GM19467 (cell line): ENCODE data around the gene KCNQ4.

Experiments used
- ATAC-seq: cut with Tn5 transposase; IDR thresholded peaks from one replicate; pipeline ENCODE4 v1.9.1; 2021; ENCODE audit warnings: mild to moderate bottlenecking, moderate library complexity; ENCODE audit not compliant: unreplicated experiment

The KCNQ4 gene

DNA sequence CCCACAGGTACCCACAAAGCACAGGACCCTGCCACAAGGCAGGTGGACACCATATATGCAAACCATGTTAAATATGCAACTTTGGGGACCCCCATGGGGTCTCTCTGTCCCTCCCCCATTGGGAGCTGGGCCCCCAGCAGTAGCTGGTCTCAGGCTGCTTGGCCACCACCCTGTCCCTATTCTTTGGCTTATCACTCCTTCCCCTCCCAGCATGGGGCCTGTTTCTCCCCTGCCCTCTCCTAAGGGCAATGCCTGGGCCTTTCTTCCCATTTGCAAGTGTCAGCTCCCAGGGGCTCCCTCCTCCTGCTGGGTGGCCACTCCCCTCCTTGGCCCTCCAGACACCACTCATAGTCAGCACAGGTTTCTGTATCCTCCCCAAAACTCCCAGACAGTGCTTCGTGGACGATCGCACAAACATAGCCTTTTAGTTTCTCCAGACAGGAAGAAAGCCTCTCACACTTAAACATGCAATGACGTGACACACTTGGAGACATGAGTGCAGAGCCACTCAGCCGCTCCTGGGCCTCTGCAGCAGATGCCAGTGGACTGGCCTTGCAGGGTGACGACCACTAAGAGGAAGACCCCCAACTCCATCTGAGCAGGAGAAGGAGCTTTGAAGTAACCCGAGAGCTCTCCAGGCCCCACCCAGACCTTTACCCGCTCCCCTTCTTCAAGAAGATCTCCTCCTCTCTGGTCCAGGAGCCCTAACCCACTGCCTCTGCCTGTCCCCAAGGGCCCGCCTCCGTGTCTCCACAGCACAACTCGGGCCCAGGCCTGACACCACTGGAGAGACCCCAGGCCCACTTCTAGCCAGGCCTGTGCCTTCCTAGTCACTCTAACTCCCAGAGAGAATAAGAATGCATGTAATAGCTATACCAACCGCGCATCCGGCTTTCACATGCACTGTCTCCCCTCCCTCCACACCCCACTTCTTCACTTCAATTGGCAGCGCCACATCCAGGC, 55.7 kb downstream of the KCNQ4 start:
- ATAC-seq = no peak

DNA sequence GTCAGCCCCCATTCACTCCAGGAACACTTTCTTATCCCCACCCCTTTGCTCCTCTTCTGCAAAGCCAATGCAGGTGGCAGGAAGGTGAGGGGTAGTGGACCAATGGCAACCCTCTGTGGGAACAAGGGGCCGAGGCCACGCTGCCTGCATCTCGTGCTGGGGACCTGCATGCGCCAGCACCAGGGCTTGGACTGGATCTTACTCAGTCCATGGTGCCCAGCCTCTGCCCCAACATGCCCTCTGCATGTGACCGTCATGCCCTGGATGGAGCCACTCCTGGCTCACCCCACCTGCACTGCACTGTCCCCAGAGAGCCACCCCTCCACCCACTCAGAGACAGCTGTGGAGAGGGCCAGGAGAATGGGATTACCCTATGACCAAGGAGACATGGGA, 56.4 kb downstream of the KCNQ4 start:
- no peak for ATAC-seq

- ATAC-seq = no peak
Measured at GRCh38 chr1:40840526-40841323, 57.1 kb downstream of the KCNQ4 start.

DNA sequence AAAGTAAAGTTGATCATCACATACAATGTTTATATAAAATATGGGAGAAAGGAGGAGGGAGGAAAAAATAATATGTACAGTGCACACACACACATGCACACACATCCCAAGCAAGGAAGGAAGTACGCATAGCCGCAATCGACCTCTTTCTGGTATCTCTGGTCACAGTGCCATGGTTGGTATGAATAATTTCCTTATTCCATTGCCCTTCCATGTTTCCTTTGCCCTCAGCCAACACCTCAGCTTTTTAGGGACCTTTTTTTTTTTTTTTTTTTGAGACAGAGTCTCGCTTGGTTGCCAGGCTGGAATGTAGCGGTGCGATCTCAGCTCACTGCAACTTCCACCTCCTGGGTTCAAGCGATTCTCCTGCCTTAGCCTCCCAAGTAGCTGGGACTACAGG, 58.0 kb downstream of the KCNQ4 start:
- ATAC-seq = no peak

DNA sequence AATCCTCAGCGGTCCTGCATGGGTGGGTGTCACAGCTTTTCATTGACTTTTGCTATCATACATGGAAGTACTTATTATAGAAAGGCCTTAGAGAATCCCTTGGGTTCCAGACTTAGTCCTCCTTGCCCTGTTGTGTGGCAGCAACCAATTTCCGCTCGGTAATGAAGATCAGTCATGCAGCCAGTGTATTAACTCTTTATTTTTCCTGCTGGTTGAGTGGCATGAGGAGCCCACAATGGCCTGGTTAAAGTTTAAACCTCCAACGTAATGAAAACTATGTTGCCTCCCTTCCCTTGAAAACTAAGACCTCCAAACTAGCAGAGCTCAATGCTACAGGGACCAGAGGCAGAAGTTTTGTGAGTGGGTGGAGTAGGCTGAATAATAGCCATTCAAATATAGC, 58.6 kb downstream of the KCNQ4 start:
- no peak for ATAC-seq

DNA sequence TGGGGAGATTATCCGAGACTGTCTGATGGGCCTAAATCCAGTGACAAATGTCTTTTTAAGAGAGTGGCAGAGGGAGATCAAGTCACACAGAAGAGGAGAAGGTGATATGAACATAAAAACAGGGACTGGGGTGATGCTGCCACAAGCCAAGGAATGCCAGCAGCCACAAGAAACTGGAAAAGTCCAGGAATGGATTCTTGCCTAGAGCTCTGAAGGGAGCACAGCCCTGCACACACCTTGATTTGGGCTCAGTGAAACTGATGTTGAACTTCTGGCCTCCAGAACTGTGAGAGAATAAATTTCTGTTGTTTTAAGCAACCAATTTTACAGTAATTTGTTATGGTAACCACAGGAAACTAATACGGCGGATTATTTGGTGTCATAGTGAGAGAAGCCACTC, 59.1 kb downstream of the KCNQ4 start:
- no peak for ATAC-seq

DNA sequence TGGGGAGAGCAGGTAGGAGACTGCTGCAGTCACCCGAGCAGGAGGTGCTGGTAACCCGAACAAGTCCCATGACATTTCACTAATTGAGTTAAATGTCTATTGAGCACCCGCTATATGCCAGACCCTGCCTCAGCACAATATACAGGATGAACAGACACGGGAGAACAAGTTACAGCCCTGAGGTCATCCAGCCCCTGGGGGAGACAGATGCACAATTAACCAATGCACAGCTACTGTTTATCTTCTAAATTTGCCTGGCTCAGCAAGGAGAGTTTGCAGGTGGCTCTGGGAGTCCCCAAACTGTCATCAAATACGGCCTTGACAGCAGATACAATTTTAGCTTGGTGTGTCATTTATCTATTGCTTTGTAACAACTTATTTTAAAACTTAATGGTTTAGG, 60.5 kb downstream of the KCNQ4 start:
- ATAC-seq = no peak

GRCh38 chr1:40844887-40845878, 61.6 kb downstream of the KCNQ4 start:
- ATAC-seq = no peak

DNA sequence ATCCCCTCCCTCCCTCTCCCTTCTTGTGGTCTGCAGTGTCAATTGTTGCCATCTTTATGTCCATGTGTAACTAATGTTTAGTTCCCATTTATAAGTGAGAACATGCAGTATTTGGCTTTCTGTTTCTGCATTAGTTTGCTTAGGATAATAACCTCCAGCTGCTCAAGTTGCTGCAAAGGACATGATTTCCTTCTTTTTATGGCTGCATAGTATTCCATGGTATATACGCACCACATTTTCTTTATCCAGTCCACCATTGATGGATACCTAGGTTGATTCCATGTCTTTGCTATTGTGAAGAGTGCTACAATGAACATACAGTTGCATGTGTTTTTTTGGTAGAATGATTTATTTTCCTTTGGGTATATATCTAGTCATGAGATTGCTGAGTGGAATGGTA, 62.3 kb downstream of the KCNQ4 start:
- no peak for ATAC-seq

DNA sequence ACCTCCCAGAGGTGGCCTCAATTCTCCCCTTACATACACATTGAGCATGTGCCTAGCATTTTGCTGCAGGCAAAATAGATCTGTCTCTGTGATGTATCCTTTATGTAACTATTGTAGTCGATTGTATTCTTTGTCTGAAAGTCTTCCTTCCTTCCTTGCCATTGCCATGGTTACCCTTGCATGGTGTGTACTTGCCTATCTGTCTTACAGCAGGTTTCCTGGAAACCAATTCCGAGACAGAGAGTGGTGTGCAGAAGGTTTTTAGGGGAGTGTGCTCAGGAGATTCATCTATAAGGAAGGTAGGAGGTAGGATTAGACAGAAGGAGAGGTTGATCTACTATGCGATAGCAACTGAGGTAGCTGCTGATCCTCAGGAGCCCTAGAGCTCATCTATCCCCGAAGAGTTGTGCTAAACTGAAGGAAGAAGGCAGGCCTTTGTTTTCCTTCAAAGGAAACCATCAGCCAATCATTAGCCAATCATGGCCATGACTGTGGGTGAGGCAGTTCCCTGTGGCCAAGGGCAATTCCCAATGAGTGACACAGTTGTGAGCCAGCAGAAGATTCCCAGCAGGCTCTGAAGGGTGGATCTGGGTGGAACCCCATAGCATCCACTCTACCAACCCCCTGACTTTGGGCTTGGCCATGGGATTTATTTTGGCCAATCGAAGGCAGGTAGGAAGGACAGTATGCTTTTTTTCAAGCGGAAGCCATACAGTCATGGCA, 63.6 kb downstream of the KCNQ4 start:
- ATAC-seq = no peak

DNA sequence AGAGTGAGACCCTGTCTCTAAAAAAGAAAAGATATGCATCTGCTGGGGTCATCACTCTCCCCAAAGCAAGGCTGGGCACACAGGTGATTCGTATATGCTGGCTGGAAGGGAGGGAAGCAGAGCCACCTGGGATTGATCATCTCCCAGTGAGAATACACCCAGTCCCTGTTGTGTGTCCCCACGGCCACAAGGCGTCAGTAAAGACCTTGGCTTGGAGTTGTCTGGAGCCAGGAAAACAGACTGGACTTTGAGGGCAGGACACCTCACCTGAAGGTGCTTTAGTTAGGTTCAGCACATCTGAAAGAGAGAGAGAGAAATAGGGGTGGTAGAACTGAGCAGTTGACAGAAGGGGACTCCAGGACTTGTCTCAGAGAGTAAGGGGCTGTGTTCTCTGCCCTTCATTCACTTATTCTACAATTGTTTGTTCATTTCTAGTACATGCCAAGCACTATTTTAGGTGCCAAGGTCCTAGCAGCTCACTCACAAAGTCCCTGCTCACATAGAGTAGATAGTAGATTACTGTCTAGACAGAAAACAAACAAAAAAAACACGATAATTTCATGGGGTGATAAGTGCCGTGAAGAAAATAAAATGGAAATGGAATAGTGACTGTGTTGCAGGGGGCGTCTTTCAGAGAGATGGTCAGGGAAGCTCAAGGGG, 65.1 kb downstream of the KCNQ4 start:
- no peak for ATAC-seq

DNA sequence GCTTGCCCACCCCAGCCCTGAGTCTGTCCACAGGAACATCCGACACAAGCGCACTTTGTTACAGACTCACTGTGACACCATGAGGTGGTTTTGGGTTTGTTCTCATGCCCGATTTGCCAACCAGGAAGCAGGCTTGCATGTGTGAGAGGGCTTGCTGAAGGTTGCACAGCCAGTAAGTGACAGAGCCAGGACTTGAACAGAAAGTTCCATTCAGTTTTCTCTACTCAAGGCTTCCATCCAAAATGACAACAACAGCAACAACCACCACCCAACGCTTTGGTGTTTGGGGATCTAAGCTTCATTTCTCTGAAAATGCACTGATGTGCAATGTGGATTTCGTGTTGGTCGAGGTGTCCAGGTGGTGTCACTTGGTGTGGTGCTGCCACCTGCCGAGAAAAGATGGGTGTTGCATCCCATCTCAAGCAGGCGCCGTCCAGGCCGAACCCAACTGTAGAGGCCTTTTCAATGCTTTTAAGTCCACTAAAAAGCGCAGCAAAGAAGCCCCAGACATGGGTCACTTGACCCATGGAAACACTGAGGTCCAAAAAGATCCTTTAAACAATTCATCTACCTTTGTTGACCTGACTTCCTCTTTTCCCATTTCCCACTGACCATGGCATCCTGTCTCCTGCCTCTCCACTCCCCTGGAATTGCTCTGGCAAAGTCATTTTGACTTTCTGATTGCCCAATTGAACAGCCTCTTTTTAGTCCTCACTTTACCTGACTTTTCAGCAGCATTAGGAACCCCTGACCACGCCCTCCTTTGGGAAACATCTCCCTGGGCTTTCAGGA, 66.4 kb downstream of the KCNQ4 start:
- no peak for ATAC-seq

DNA sequence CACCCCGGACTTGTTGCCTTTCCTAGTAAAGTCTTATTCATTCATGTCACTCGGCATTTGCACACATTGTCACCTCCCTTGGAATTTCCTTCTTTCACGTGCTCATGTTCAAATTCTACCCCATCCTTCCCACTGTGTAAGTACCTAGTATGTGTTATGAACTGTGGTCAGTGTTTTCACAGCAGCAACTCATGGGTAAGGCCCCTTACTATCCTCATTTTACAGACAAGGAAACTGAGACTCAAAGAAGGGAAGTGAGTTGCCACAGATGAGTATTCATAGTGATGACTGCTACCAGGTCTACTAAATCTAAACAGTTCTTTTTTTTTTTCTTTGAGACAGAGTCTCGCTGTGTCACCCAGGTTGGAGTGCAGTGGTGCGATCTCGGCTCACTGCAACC, 68.1 kb downstream of the KCNQ4 start:
- ATAC-seq = no peak

GRCh38 chr1:40853113-40853884, 69.7 kb downstream of the KCNQ4 start:
- ATAC-seq = no peak

DNA sequence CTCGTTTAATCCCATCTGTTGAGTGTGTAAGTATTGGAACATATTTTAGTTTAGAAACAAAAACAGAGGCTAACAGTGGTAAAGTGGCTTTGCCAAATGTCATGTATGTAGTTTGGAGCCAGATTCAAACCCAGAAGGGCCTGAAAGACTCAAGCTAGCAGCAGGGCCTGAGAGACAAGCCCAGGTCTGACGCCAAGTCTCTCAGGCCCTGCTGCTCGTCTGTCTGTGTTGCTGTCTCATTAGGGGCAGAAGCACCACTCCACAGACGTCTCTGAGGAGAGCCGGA, 70.2 kb downstream of the KCNQ4 start:
- no peak for ATAC-seq

DNA sequence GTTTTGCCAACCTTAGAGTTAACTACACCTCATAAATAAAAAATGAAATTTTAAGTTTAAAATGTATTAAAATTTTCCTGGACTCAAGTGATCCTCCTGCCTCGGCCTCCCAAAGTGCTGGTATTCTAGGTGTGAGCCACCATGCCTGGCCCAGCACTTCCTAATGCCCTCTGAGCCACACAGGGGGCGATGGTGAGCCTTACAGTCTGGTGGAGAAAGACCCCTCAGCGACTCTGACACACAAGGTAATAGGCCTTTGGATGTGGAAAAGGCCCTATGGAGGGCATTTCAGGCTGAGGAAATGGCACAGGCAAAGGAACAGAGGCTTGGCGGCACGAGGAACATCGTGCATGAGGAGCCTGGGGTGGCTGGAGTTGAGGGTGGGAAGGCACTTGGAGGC, 71.9 kb downstream of the KCNQ4 start:
- ATAC-seq = no peak

GRCh38 chr1:40856116-40856515, 72.5 kb downstream of the KCNQ4 start:
- no peak for ATAC-seq

GRCh38 chr1:40856656-40857302, 73.2 kb downstream of the KCNQ4 start:
- ATAC-seq = no peak
